ENCODE results near the gene MPI. TPM values are rescaled to one million over a fixed set of nuclear protein-coding genes. Genes with fewer than 3 reads are reported as not detected.
A peak's percentile ranks its signal among the peaks of the same experiment; 100 is the strongest.

Gene MPI
- total and polyA plus RNA-seq, 2 experiments from 2014 or later = 18.0 to 74.2 TPM

GRCh38 chr15:74843891-74844299, 45.9 kb upstream of the MPI start:
- Histone ChIP-seq H3K4me2 (peak overlapping the region; percentile 87), H3K9me2 (ENCODE audit: insufficient read depth) (no peaks in the 10 kb centered on the region), H3K4me1 (ENCODE audit: insufficient read depth) (peaks cover 9% of the 10 kb centered on the region), H3F3A (replicated peaks; ENCODE audit: low read depth) (0 out of 2 replicates have a peak, but pooled peaks cover 5% of the 10 kb centered on the region), H3K27me3 (ENCODE audit: insufficient read depth) (no peaks in the 10 kb centered on the region), H3K36me3 (ENCODE audit: insufficient read depth) (no peaks in the 10 kb centered on the region; the same call in 1 of the 2 replicates), H3K79me2 (replicated peaks; ENCODE audit: insufficient read depth) (no peaks in the 10 kb centered on the region), H2AFZ (peak overlapping the region; percentile 94; the same call in 1 of the 2 replicates), H4K20me1 (replicated peaks; ENCODE audit: insufficient read depth) (no peaks in the 10 kb centered on the region; the same call in 1 of the 2 replicates), H3K27ac (ENCODE audit: low read depth) (peak overlapping the region; percentile 91; the same call in 1 of the 2 replicates), H3K4me3 (peak overlapping the region; percentile 97)
- peaks cover 22% of the 10 kb centered on the region for H3K4me1 Mint-ChIP-seq
- H3K27me3 Mint-ChIP-seq (ENCODE audit: insufficient read depth, low read depth, poor library complexity) = peaks cover 16% of the 10 kb centered on the region
- TF ChIP-seq POLR2AphosphoS5 (IDR thresholded peaks at IDR 0.05; ENCODE audit: low read depth) (no peak), ZNF331 (CRISPR knock-in tag; IDR thresholded peaks at IDR 0.05; ENCODE audit: low read depth) (no peak), EZH2 (IDR thresholded peaks at IDR 0.05; ENCODE audit: low read depth, unreplicated experiment) (no peak), ZNF462 (CRISPR knock-in tag; IDR thresholded peaks at IDR 0.05) (no peak)
- DNase-seq (ENCODE audit: low spot score) = no peak
- ATAC-seq = no peak
- H3K9me3 Mint-ChIP-seq = no peaks in the 10 kb centered on the region
- H3K27ac Mint-ChIP-seq = no peak overlapping the region
- peaks cover 28% of the 10 kb centered on the region for H3K36me3 Mint-ChIP-seq (ENCODE audit: low read depth)
- H3K4me3 Mint-ChIP-seq = peak overlapping the region; percentile 81; the same call in 2 of the 3 replicates

Data from GM23338 (cell line).